Calu3 (cell line): Measurements from ENCODE around the gene CFP. TPM values are rescaled to one million over a fixed set of nuclear protein-coding genes. Genes with fewer than 3 reads are reported as not detected.

Source experiments
- BruUV-seq: library from RNA; stranded (reverse); fragments of 400-500 nt; replicated peaks from 2 replicates; lab custom pipeline; 2021; lab: Mats Ljungman, UMichigan
- CTCF ChIA-PET: fragments of 300-600 bp; sonication (Branson Sonifier 250); formaldehyde crosslinking; loops from one replicate; lab custom pipeline; 2022; ENCODE audit warnings: antibody characterized with exemption; lab: Charles Lee
- DNase-seq: peaks from one replicate; pipeline ENCODE4 v3.0.0; 2022
- H3K27ac Mint-ChIP-seq: one replicate; pipeline ENCODE4 v1.8.0; 2022; ENCODE audit warnings: mixed read lengths; ENCODE audit not compliant: unreplicated experiment
- H3K27me3 Mint-ChIP-seq: one replicate; pipeline ENCODE4 v1.8.0; 2022; ENCODE audit warnings: mixed read lengths; ENCODE audit not compliant: unreplicated experiment
- H3K36me3 Mint-ChIP-seq: one replicate; pipeline ENCODE4 v1.8.0; 2022; ENCODE audit warnings: mild to moderate bottlenecking, moderate library complexity, mixed read lengths; ENCODE audit not compliant: insufficient read depth, unreplicated experiment
- H3K4me1 Mint-ChIP-seq: one replicate; pipeline ENCODE4 v1.8.0; 2022; ENCODE audit warnings: mild to moderate bottlenecking, low read depth, mixed read lengths; ENCODE audit not compliant: unreplicated experiment
- H3K4me3 Mint-ChIP-seq: one replicate; pipeline ENCODE4 v1.8.0; 2022; ENCODE audit warnings: mild to moderate bottlenecking, low read depth, moderate library complexity, mixed read lengths; ENCODE audit not compliant: unreplicated experiment
- H3K9me3 Mint-ChIP-seq: one replicate; pipeline ENCODE4 v1.8.0; 2022; ENCODE audit warnings: low read depth, mixed read lengths; ENCODE audit not compliant: unreplicated experiment
- CTCF ChIP-seq: fragments of 200-600 bp; IDR thresholded peaks from one replicate; pipeline ENCODE4 v1.8.0; 2022; ENCODE audit warnings: antibody characterized with exemption; ENCODE audit not compliant: unreplicated experiment
- intact Hi-C: fragments of 100-400 bp; cut with micrococcal nuclease; formaldehyde crosslinking; loops from one replicate; pipeline ENCODE4 v1.10.0; 2022; ENCODE audit not compliant: unreplicated experiment
- total RNA-seq: library from RNA; stranded (reverse); gene quantifications from 2 replicates; pipeline ENCODE4 v1.2.3, GENCODE V29; 2022

The CFP gene
- total RNA-seq, 1 experiment from 2014 or later, result 1.2 TPM

GRCh38 chrX:47634871-47635575 is 5.3 kb upstream of the CFP start:
- intact Hi-C loops, result no loop called here
- no TSS peak for BruUV-seq
- no peak for TF ChIP-seq CTCF
- DNase-seq, result no peak
- peaks cover 16% of the 10 kb centered on the region for H3K36me3 Mint-ChIP-seq
- peaks cover 7% of the 10 kb centered on the region for H3K4me1 Mint-ChIP-seq
- CTCF ChIA-PET, result no interaction called here
- no peak overlapping the region for H3K4me3 Mint-ChIP-seq
- no peak overlapping the region for H3K27ac Mint-ChIP-seq
- H3K9me3 Mint-ChIP-seq, result no peaks in the 10 kb centered on the region
- H3K27me3 Mint-ChIP-seq, result no peaks in the 10 kb centered on the region

- H3K27ac Mint-ChIP-seq, result no peak overlapping the region
- no peaks in the 10 kb centered on the region for H3K9me3 Mint-ChIP-seq
- no peaks in the 10 kb centered on the region for H3K27me3 Mint-ChIP-seq
- no peak for TF ChIP-seq CTCF
- intact Hi-C loops, result no loop called here
- CTCF ChIA-PET, result no interaction called here
- DNase-seq, result no peak
- no TSS peak for BruUV-seq
- peaks cover 5% of the 10 kb centered on the region for H3K36me3 Mint-ChIP-seq
- H3K4me3 Mint-ChIP-seq, result no peak overlapping the region
- peaks cover 7% of the 10 kb centered on the region for H3K4me1 Mint-ChIP-seq
These were observed 4.2 kb upstream of the CFP start for GRCh38 chrX:47633689-47634590.

GRCh38 chrX:47632666-47633065 is 2.9 kb upstream of the CFP start:
- no peak for DNase-seq
- intact Hi-C loops, result no loop called here
- CTCF ChIA-PET, result no interaction called here
- H3K27me3 Mint-ChIP-seq, result no peaks in the 10 kb centered on the region
- H3K4me1 Mint-ChIP-seq, result peaks cover 7% of the 10 kb centered on the region
- TF ChIP-seq CTCF, result no peak
- no peak overlapping the region for H3K4me3 Mint-ChIP-seq
- H3K9me3 Mint-ChIP-seq, result no peaks in the 10 kb centered on the region
- H3K27ac Mint-ChIP-seq, result no peak overlapping the region
- no peaks in the 10 kb centered on the region for H3K36me3 Mint-ChIP-seq
- BruUV-seq, result no TSS peak

- H3K27me3 Mint-ChIP-seq, result no peaks in the 10 kb centered on the region
- CTCF ChIA-PET, result no interaction called here
- DNase-seq, result no peak
- TF ChIP-seq CTCF, result no peak
- H3K27ac Mint-ChIP-seq, result no peak overlapping the region
- no TSS peak for BruUV-seq
- peaks cover 7% of the 10 kb centered on the region for H3K4me1 Mint-ChIP-seq
- intact Hi-C loops, result no loop called here
- no peak overlapping the region for H3K4me3 Mint-ChIP-seq
- H3K9me3 Mint-ChIP-seq, result no peaks in the 10 kb centered on the region
- no peaks in the 10 kb centered on the region for H3K36me3 Mint-ChIP-seq
These were observed 1.9 kb upstream of the CFP start for GRCh38 chrX:47631676-47632075.
